ENCODE results near the gene MRPL24.

Gene MRPL24

GRCh38 chr1:156727492-156727891, 13.4 kb downstream of the MRPL24 start:
- peaks cover 33% of the 10 kb centered on the region for H3K4me1 Mint-ChIP-seq
- no peaks in the 10 kb centered on the region for H3K9me3 Mint-ChIP-seq
- H3K4me3 Mint-ChIP-seq, result no peak overlapping the region
- peaks cover 23% of the 10 kb centered on the region for H3K36me3 Mint-ChIP-seq (ENCODE audit: low read depth)
- no peak for TF ChIP-seq CTCF (IDR thresholded peaks at IDR 0.05)
- H3K27me3 Mint-ChIP-seq (ENCODE audit: low read depth, poor library complexity), result no peaks in the 10 kb centered on the region
- peak overlapping the region; percentile 99 for H3K27ac Mint-ChIP-seq
- no peak for DNase-seq

GRCh38 chr1:156726549-156727226, 14.2 kb downstream of the MRPL24 start:
- Mint-ChIP-seq H3K9me3 (no peaks in the 10 kb centered on the region), H3K27me3 (ENCODE audit: low read depth, poor library complexity) (no peaks in the 10 kb centered on the region), H3K4me1 (peaks cover 33% of the 10 kb centered on the region), H3K4me3 (no peak overlapping the region), H3K36me3 (ENCODE audit: low read depth) (peaks cover 27% of the 10 kb centered on the region), H3K27ac (no peak overlapping the region)
- TF ChIP-seq CTCF (IDR thresholded peaks at IDR 0.05), result peak; percentile 54
- peak; percentile 56 for DNase-seq

- Mint-ChIP-seq H3K27me3 (ENCODE audit: low read depth, poor library complexity) (no peaks in the 10 kb centered on the region), H3K27ac (no peak overlapping the region)
Measured at GRCh38 chr1:156725683-156726280, 15.1 kb downstream of the MRPL24 start.

GRCh38 chr1:156721535-156721934, 19.4 kb downstream of the MRPL24 start:
- no peak overlapping the region for H3K4me3 Mint-ChIP-seq
- H3K36me3 Mint-ChIP-seq (ENCODE audit: low read depth), result peaks cover 34% of the 10 kb centered on the region

More at GRCh38 chr1:156725683-156726280, 15.1 kb downstream of the MRPL24 start:
- Mint-ChIP-seq H3K4me1 (peaks cover 36% of the 10 kb centered on the region), H3K4me3 (no peak overlapping the region), H3K36me3 (ENCODE audit: low read depth) (peaks cover 27% of the 10 kb centered on the region), H3K9me3 (no peaks in the 10 kb centered on the region)
- peak; percentile 91 for TF ChIP-seq CTCF (IDR thresholded peaks at IDR 0.05)
- DNase-seq, result peak; percentile 92

GRCh38 chr1:156721131-156721530, 19.8 kb downstream of the MRPL24 start:
- peak overlapping the region; percentile 99 for H3K27ac Mint-ChIP-seq
- H3K4me1 Mint-ChIP-seq, result peaks cover 50% of the 10 kb centered on the region
- peaks cover 36% of the 10 kb centered on the region for H3K36me3 Mint-ChIP-seq (ENCODE audit: low read depth)
- no peak for TF ChIP-seq CTCF (IDR thresholded peaks at IDR 0.05)
- no peak for DNase-seq
- no peaks in the 10 kb centered on the region for H3K9me3 Mint-ChIP-seq
- H3K4me3 Mint-ChIP-seq, result no peak overlapping the region
- no peaks in the 10 kb centered on the region for H3K27me3 Mint-ChIP-seq (ENCODE audit: low read depth, poor library complexity)

More at GRCh38 chr1:156721535-156721934, 19.4 kb downstream of the MRPL24 start:
- Mint-ChIP-seq H3K27ac (peak overlapping the region; percentile 99), H3K9me3 (no peaks in the 10 kb centered on the region), H3K27me3 (ENCODE audit: low read depth, poor library complexity) (no peaks in the 10 kb centered on the region), H3K4me1 (peaks cover 47% of the 10 kb centered on the region)
- DNase-seq, result no peak
- TF ChIP-seq CTCF (IDR thresholded peaks at IDR 0.05), result no peak

GRCh38 chr1:156717351-156717750, 23.5 kb downstream of the MRPL24 start:
- Mint-ChIP-seq H3K4me1 (peaks cover 60% of the 10 kb centered on the region), H3K9me3 (no peaks in the 10 kb centered on the region), H3K27ac (no peak overlapping the region), H3K27me3 (ENCODE audit: low read depth, poor library complexity) (no peaks in the 10 kb centered on the region), H3K4me3 (no peak overlapping the region), H3K36me3 (ENCODE audit: low read depth) (peaks cover 30% of the 10 kb centered on the region)
- TF ChIP-seq CTCF (IDR thresholded peaks at IDR 0.05), result no peak
- no peak for DNase-seq

Measured in nephron progenitor cell (in vitro differentiated cells).